Endothelial cell of umbilical vein (primary cell): ENCODE data around the gene SPART. TPM values are rescaled to one million over a fixed set of nuclear protein-coding genes. Genes with fewer than 3 reads are reported as not detected.

ENCODE experiments used
- BruUV-seq: library from RNA; stranded (reverse); fragments of 400-500 nt; replicated peaks from 2 replicates; lab custom pipeline; 2021; lab: Mats Ljungman, UMichigan
- CTCF ChIA-PET: fragments of 300-600, 350-600 bp; sonication (Branson Sonifier 250); formaldehyde crosslinking; loops from one replicate; lab custom pipeline; 2021; ENCODE audit warnings: antibody characterized with exemption, inconsistent platforms; lab: Charles Lee
- POLR2A ChIA-PET: fragments of 300-600, 350-600 bp; sonication (Branson Sonifier 250); formaldehyde crosslinking; loops from one replicate; lab custom pipeline; 2021; ENCODE audit warnings: antibody characterized with exemption, inconsistent platforms; lab: Charles Lee
- DNase-seq: peaks from one replicate; pipeline ENCODE4 v3.0.0-alpha.2; 2011; ENCODE audit warnings: low read depth, low spot score
- FAIRE-seq: peaks from 2 replicates; lab custom pipeline; 2011; peaks lifted over from hg19 to GRCh38; lab: Jason Lieb, UNC
- H2AFZ ChIP-seq: 2 replicates; pipeline ENCODE4 v1.6.0; 2012; ENCODE audit warnings: low read depth, low read length, control low read depth, inconsistent platforms
- H3K27ac ChIP-seq: 2 replicates; pipeline ENCODE4 v1.5.1; 2011; ENCODE audit warnings: low read depth, mild to moderate bottlenecking, control low read depth, low read length, moderate library complexity; ENCODE audit not compliant: insufficient read depth
- H3K27me3 ChIP-seq, 2 experiments: 2 replicates each; pipeline versions ENCODE4 v1.6.0 to v1.6.1; 2011; ENCODE audit warnings: low read length in 2 of 2, mixed read lengths in 1 of 2; ENCODE audit not compliant: control insufficient read depth in 2 of 2, insufficient read depth in 2 of 2
- H3K36me3 ChIP-seq, 2 experiments: 2 replicates in 1 of 2; 3 replicates in 1 of 2; pipeline ENCODE4 v1.5.1; 2011; ENCODE audit warnings: low read length in 2 of 2, mild to moderate bottlenecking in 1 of 2, moderate library complexity in 1 of 2; ENCODE audit not compliant: control insufficient read depth in 2 of 2, insufficient read depth in 2 of 2; ENCODE audit errors: extremely low read depth in 1 of 2
- H3K4me1 ChIP-seq: 3 replicates; pipeline ENCODE4 v1.5.1; 2011; ENCODE audit warnings: mild to moderate bottlenecking, low read length; ENCODE audit not compliant: control insufficient read depth, insufficient read depth; ENCODE audit errors: extremely low read depth
- H3K4me2 ChIP-seq: 2 replicates; pipeline ENCODE4 v1.6.1; 2011; ENCODE audit warnings: low read length, control low read depth, mixed read lengths; ENCODE audit not compliant: insufficient read depth
- H3K4me3 ChIP-seq, 3 experiments: fragments of 200-600 bp in 1 of 3; sonication (generic), shearing (Covaris generic) in 1 of 3; replicated peaks in 1 of 3; 2 replicates each; pipeline ENCODE4 v1.5.1; 2011 to 2016; ENCODE audit warnings: control low read depth in 3 of 3, low read length in 3 of 3, mild to moderate bottlenecking in 2 of 3, inconsistent platforms in 1 of 3, low read depth in 1 of 3, moderate library complexity in 1 of 3; ENCODE audit not compliant: insufficient read depth in 1 of 3
- H3K79me2 ChIP-seq: 2 replicates; pipeline ENCODE4 v1.6.0; 2012; ENCODE audit warnings: low read length, inconsistent platforms; ENCODE audit not compliant: control insufficient read depth, insufficient read depth
- H3K9ac ChIP-seq: replicated peaks from 2 replicates; pipeline ENCODE3; 2011; ENCODE audit warnings: low read length, control low read depth; ENCODE audit not compliant: insufficient read depth; ENCODE audit errors: extremely low read depth
- H3K9me1 ChIP-seq: replicated peaks from 3 replicates; pipeline ENCODE4 v1.6.0; 2011; ENCODE audit warnings: mild to moderate bottlenecking, low read length; ENCODE audit not compliant: control insufficient read depth, insufficient read depth; ENCODE audit errors: extremely low read depth
- H3K9me3 ChIP-seq: replicated peaks from 2 replicates; pipeline ENCODE4 v1.5.1; 2012; ENCODE audit warnings: low read length, inconsistent platforms; ENCODE audit not compliant: control insufficient read depth, insufficient read depth
- H4K20me1 ChIP-seq: replicated peaks from 2 replicates; pipeline ENCODE3; 2011; ENCODE audit warnings: mild to moderate bottlenecking, low read length; ENCODE audit not compliant: control insufficient read depth, insufficient read depth; ENCODE audit errors: extremely low read depth
- CTCF ChIP-seq, 2 donors: IDR thresholded peaks; 1 replicate in 1 of 2; 2 replicates in 1 of 2; pipeline ENCODE4 v1.5.1; 2011; ENCODE audit warnings: low read length in 2 of 2, mild to moderate bottlenecking in 2 of 2, moderate library complexity in 2 of 2, control low read depth in 1 of 2, inconsistent platforms in 1 of 2, low read depth in 1 of 2; ENCODE audit not compliant: insufficient read depth in 1 of 2; ENCODE audit errors: extremely low read depth in 1 of 2
- EZH2 ChIP-seq: IDR thresholded peaks from 2 replicates; pipeline ENCODE4 v1.6.1; 2012; ENCODE audit warnings: borderline replicate concordance, low read depth, mild to moderate bottlenecking, moderate library complexity, low read length, inconsistent platforms; ENCODE audit not compliant: severe bottlenecking
- FOS ChIP-seq: IDR thresholded peaks from 2 replicates; pipeline ENCODE4 v1.6.1; 2011; ENCODE audit warnings: mild to moderate bottlenecking, low read length, moderate library complexity, borderline replicate concordance; ENCODE audit not compliant: insufficient read depth
- GATA2 ChIP-seq: IDR thresholded peaks from 2 replicates; pipeline ENCODE4 v1.7.0; 2011; ENCODE audit warnings: low read depth, mild to moderate bottlenecking, moderate library complexity, mixed read lengths, low read length; ENCODE audit not compliant: insufficient read length, insufficient read depth
- JUN ChIP-seq: IDR thresholded peaks from 2 replicates; pipeline ENCODE4 v1.6.1; 2011; ENCODE audit warnings: borderline replicate concordance, low read depth; ENCODE audit not compliant: insufficient read length, insufficient read depth
- MAX ChIP-seq: IDR thresholded peaks from 2 replicates; pipeline ENCODE4 v1.6.1; 2011; ENCODE audit not compliant: insufficient read depth, insufficient read length
- MYC ChIP-seq: IDR thresholded peaks from one replicate; pipeline ENCODE4 v1.6.1; 2011; ENCODE audit warnings: mild to moderate bottlenecking, low read depth, low read length
- POLR2A ChIP-seq: IDR thresholded peaks from 2 replicates; pipeline ENCODE4 v1.6.1; 2012; ENCODE audit warnings: low read depth, mild to moderate bottlenecking, control low read depth, low read length
- POLR2AphosphoS5 ChIP-seq: IDR thresholded peaks from 2 replicates; pipeline ENCODE4 v1.6.1; 2012; ENCODE audit warnings: low read depth, mild to moderate bottlenecking, control low read depth, low read length, moderate library complexity; ENCODE audit not compliant: insufficient read depth
- dilution Hi-C: fragments of 300-500 bp; cut with MboI; formaldehyde crosslinking; loops from one replicate; pipeline ENCODE4 v1.15.0; 2019; ENCODE audit warnings: low sequenced_read_pairs; ENCODE audit not compliant: extremely low pct_ligation_motif_present
- intact Hi-C: fragments of 100-400 bp; cut with micrococcal nuclease; formaldehyde crosslinking; loops from one replicate; pipeline ENCODE4 v1.10.0; 2022
- polyA plus RNA-seq, 4 experiments: library from polyadenylated mRNA; depleted of rRNA in 3 of 4; stranded (reverse) in 3 of 4; unstranded in 1 of 4; fragments of >200 nt; gene quantifications; 2 replicates each; pipeline versions ENCODE4 v1.2.1 to v1.2.3, GENCODE V29; 2011 to 2012; ENCODE audit warnings: missing spikeins in 1 of 4
- total RNA-seq: library from RNA; stranded (reverse); gene quantifications from 2 replicates; pipeline ENCODE4 v1.2.3, GENCODE V29; 2021

SPART gene
- total and polyA plus RNA-seq, 2 donors (not counting 3 experiments of a cell fraction or from before 2014, with no cell fraction given), result 40.8 to 73.6 TPM

- TF ChIP-seq MAX (no peak), EZH2 (no peak), POLR2AphosphoS5 (no peak), MYC (no peak), JUN (no peak), FOS (no peak), GATA2 (no peak), POLR2A (no peak), CTCF (IDR thresholded peaks at IDR 0.05; ENCODE audit: extremely low read depth in 1 of 2, insufficient read depth in 1 of 2, low read depth in 1 of 2, low read length in 2 of 2) (no peak)
- no peak overlapping the region for H3K4me2 ChIP-seq
- H3K27ac ChIP-seq, result no peak overlapping the region
- H3K27me3 ChIP-seq, result no peaks in the 10 kb centered on the region
- no peak overlapping the region for H2AFZ ChIP-seq
- no TSS peak for BruUV-seq
- H3K36me3 ChIP-seq, result no peaks in the 10 kb centered on the region
- H3K9me1 ChIP-seq, result no peaks in the 10 kb centered on the region
- H3K9ac ChIP-seq, result no peak overlapping the region
- dilution Hi-C loops (no loop called here), intact Hi-C loops (no loop called here)
- no peaks in the 10 kb centered on the region for H3K4me1 ChIP-seq
- no peaks in the 10 kb centered on the region for H3K79me2 ChIP-seq
- POLR2A ChIA-PET, result no interaction called here
- no peaks in the 10 kb centered on the region for H3K9me3 ChIP-seq
- FAIRE-seq, result no peak
- CTCF ChIA-PET, result interaction anchor here (1.4 kb wide), 1 partner anchor 14 kb away, joined by 6 read pairs; no protein-coding TSS in a partner anchor
- no peak overlapping the region for H3K4me3 ChIP-seq
- DNase-seq, result no peak
- no peaks in the 10 kb centered on the region for H4K20me1 ChIP-seq
Observed at GRCh38 chr13:36261011-36261410, 85.2 kb downstream of the SPART start.
